Activated CD8-positive, alpha-beta memory T cell treated with anti-CD3 and anti-CD28 coated beads, Interleukin-2, amount 50 U/mL, for 4 hours (primary cell): Measurements from ENCODE around the gene SEC24D.
"Not testable (repeated sequence)": the region's sequence is repeated elsewhere in the genome, so short reads cannot be mapped to it uniquely, and the experiment has no call there.

Experiments used
- DNase-seq: peaks from one replicate; pipeline ENCODE4 v3.0.0-alpha.2; 2020

Gene SEC24D, protein sequence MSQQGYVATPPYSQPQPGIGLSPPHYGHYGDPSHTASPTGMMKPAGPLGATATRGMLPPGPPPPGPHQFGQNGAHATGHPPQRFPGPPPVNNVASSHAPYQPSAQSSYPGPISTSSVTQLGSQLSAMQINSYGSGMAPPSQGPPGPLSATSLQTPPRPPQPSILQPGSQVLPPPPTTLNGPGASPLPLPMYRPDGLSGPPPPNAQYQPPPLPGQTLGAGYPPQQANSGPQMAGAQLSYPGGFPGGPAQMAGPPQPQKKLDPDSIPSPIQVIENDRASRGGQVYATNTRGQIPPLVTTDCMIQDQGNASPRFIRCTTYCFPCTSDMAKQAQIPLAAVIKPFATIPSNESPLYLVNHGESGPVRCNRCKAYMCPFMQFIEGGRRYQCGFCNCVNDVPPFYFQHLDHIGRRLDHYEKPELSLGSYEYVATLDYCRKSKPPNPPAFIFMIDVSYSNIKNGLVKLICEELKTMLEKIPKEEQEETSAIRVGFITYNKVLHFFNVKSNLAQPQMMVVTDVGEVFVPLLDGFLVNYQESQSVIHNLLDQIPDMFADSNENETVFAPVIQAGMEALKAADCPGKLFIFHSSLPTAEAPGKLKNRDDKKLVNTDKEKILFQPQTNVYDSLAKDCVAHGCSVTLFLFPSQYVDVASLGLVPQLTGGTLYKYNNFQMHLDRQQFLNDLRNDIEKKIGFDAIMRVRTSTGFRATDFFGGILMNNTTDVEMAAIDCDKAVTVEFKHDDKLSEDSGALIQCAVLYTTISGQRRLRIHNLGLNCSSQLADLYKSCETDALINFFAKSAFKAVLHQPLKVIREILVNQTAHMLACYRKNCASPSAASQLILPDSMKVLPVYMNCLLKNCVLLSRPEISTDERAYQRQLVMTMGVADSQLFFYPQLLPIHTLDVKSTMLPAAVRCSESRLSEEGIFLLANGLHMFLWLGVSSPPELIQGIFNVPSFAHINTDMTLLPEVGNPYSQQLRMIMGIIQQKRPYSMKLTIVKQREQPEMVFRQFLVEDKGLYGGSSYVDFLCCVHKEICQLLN

DNA sequence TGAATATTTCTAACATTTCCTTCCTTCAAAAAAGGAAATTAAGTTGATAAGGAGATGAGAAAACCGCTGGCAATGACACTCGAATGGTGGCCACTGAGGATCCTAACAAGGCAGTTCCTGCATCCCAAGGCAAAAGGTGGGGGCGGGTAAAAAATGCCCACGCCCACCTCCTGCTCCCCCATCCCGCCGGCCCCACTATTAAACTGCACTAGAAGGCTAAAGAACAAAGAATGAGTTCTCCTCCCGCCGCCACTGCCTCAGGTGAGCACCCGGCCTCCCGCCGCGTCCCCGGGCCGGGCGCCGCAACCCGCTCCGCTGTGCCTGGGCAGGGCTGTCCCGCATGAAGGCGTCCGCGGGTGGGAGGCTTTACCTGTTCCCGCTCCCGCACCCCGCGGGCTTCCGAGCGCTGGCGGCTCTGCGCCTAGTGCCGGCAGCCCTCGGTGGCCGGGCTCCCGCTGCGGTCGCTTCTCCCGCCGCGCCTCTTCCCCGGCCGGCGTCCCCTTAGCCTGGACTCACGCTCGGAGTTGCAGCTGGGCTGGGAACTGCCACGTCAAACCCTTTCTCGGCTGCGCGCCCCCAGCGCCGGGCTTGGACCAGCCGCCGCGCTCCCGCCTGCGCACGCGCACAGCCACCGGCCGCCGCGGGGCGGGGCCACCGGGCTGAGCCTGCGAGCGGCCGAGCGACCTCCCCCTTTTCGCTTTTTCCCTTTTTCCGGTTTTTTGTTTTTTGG, at the start of gene SEC24D:
TSS of gene SEC24D (minus strand) at position 556 of the 730 bp plus-strand sequence. CDS start 2,430 bp downstream, outside the sequence.
- peak; percentile 83 for DNase-seq

DNA sequence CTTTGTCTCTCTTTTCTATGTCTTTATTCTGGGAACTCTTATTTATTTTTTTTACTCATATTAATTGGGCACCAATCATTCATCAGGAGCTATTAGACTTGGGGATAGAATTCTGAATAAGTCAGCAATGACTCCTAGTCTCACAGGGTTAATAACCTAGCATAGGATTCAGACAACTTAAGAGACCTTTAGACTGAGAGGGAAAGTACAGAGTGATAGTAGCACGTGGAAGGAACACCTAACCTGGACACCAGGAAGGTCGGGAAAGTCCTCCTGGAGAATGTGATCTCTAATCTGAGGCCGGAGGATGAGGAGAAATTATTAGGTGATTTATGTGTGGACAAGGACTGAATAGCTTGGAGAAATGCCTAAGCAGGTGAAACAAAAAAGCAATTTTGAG, 48.8 kb upstream of the SEC24D start:
- DNase-seq = no peak

DNA sequence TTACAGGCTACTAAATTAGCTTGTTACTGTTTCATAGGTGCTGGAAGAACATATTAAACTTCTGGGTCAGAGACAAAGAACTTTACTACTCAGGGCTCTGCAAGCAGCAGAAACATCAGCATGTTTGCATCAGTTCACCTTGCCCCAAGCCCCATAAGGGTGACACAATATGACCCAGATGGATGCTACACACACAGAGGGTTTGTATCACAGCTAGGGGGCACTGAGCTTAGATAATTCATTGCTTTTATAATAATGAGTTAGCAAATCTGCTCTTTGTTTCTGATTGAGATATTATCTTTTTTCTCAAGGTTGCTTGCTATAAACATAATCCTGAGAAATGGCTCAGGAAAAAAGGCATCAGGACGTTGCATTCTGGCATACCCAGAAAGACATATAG, 47.9 kb upstream of the SEC24D start:
- no peak for DNase-seq

DNA sequence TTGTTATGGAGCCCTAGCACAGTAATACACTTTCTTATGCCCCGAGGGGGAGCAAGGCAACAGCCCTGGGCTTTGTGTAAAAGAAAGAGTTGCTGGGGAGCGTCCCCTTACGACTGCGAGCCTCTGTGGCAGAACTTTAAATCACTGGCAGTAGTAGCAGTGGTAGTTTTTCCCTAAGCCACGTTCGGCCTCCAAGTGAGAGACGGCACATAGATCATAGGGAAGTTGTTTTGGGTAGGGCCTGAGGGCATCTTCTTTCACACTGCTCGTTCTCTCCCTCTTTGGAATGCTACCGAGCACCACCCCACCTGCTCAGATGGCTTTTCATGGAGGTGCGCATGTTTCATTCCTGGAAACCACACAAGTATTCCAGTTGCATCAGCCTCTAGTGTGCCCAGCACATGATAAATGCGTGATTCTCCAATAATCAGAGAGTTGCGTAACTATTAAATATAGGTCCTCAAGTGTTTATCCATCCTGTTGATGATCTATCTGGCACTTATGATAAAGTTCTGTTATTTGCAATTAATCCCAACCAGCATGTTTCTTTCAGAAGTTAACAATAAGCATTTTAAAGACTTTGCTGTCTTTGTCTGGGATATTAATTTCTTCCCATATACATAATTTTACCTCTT, 45.7 kb upstream of the SEC24D start:
- DNase-seq = no peak

DNA sequence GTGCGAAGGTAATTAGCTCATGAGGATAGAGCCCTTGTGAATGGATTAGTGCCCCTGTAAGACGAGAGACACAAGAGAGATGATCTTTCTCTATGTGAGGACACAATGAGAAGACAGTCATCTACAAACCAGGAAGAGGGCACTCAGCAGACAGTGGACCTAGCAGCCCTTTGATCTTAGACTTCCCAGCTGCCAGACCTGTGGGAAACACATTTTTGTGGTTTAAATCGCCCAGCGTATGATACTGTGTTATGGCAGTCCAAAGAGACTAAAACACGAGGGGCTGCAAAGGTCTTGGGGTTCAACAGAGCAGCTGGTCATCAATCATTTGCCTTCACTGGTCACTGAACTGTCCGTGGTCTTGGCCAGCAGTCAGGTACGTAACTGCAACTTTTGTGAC, 43.5 kb upstream of the SEC24D start:
- DNase-seq = no peak

DNA sequence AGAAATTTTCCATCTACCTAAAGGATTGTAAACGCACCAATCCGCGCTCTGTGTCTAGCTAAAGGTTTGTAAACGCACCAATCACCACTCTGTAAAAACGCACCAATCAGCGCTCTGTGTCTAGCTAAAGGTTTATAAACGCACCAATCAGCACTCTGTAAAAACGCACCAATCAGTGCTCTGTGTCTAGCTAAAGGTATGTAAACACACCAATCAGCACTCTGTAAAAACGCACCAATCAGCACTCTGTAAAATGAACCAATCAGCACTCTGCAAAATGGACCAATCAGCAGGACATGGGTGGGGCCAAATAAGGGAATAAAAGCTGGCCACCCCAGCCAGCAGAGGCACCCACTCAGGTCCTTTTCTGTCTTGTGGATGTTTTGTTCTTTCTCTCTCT, 42.6 kb upstream of the SEC24D start:
- DNase-seq = not testable (repeated sequence)

DNA sequence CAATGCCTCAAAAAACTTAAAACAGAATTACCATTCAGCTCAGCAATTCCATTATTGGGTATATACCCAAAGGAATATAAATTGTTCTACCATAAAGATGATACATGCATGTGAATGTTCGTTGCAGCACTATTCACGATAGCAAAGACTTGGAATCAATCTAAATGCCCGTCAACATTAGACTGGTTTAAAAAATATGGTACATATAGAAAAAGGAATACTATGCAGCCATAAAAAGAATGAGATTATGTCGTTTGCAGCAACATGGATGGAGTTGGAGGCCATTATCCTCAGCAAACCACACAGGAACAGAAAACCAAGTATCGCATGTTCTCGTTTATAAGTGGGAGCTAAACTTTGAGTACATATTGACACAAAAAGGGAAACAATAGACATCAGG, 41.9 kb upstream of the SEC24D start:
- DNase-seq = no peak

DNA sequence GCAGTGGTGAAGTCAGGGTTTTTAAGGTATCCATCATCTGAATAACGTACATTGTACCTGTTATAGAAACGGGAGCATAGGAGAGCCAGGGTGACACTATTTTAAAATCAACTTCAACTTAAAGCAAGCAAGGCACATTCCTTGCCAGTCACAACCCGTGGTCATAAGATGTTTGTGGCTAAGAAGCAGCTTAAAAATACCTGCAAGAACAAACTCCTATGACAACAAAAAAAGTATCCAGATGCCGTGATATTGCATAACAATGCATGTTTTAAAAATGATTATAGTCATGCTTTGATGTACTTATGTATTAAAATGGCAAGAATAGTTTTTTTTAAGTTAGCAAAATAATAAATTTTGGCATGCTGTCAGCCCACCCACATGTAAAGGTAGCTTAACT, 36.3 kb upstream of the SEC24D start:
- no peak for DNase-seq

DNA sequence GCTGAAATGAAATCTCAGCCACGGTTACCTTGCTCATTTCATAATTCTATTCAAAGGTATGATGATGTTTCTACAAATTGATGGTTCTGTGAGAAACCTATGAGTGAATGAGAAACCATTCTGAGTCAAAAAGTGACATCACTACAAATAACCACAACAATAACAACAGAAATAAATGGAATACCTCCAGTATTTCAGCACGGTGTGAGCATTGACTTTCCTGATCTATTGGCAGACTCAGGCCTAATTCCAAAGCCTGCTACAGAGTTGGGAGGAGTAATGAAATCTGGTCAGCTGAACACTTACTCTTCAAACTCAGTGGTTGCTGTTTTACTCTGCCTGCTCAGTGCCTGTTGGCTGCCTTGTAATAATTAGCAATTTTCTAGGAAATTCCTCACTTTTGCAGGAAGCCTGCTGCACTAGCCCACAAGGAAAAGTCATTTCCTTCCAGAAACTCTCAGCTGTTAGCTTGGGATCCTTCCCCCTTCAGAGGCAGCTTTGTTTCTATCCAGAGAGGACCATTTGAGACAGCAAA, 33.9 kb upstream of the SEC24D start:
- DNase-seq = no peak

DNA sequence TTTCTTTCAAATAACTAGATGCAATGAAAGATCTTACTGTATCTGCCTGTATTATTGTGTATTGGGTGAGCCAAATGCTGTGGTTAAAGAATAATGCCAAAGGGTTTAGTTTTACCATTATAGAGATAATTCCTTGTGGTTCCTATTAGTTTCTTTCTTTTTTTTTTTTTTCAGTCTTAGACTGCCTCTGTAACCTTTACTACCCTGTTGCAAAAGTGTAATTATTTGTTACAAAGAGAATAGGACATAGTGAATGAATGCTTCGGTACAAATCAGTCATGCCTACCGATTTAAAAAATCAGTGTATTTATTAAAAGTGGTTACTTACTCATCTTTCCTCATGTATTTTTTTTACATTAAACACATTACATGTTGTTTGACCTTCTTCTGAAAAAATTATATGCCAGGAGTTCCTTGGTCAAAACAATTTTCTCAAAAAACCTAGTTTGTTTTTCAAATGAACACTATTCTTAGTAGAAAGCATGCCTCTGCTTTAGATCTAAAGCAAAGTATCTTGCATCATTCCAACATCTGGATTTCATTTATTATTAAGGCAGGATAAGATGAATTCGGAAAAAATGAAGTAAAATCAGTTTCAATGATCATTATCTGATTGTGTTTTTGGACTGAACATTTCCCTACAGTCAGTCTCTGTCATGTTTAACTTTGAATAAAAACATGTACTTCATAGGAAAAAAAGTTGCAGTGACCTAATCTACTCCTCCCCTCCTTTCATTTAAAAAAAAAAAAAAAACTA, 31.6 kb upstream of the SEC24D start:
- DNase-seq = no peak

DNA sequence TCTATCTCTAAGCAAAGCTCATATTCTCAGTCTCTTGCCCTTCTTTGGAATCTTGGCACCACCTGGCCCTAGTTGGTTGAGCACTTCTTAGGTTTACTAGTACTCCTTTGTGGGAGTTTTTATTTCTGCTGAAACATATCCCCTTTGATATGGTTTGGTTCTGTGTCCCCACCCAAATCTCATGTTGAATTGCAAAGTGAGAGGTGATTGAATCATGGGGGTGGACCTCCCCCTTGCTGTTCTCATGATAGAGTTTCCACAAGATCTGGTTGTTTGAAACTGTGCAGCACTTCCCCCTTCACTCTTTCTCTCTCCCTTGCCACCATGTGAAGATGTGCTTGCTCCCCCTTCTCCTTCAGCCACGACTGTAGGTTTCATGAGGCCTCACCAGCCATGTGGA, 30.5 kb upstream of the SEC24D start:
- DNase-seq = no peak

DNA sequence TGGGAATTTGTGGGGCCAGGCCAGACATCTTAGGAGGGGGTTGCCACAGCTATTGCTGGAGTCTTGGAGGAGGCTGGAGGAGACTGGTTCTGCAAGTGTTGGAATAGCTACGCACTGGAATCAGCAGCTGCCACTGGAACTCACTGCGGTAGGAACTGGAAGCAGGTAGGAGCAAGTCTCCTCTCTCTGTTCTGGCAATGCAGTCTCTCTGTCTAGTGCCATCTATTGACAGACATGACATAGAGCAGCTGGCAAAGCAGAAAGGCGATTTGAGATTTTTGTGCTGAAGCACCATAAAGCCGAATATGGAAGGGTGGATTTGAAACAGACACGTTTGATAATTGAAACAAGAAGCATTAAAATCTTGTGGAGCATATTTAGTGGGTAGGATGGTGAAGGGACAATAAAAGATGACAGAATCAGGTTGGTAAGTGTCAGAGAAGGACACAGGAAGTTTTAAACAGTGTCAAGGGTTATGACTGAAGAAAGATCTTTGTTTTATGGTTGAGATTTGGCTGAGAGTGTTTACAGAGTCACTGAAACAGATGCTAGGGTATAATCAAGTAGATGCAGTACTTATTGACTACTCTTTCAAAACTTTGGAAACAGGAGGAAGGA, 29.3 kb upstream of the SEC24D start:
- no peak for DNase-seq

DNA sequence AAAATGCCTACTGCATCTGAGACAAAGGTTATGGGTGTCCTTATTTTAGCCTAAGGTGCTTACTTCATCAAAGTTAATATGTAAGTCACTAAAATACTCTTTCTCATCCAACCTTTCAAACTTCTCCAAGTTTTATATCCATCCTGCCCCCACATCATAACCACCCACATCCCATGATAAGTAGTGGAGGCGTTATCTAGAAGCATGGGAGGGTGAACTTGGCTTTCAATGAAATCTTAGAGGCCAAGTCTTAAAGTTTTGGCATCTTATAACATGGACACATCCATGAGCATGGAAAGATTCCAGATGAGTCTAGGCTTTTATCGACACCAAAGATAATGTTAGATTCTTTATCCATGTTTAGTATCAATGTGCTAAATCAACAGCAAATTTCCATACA, 22.9 kb upstream of the SEC24D start:
- no peak for DNase-seq

DNA sequence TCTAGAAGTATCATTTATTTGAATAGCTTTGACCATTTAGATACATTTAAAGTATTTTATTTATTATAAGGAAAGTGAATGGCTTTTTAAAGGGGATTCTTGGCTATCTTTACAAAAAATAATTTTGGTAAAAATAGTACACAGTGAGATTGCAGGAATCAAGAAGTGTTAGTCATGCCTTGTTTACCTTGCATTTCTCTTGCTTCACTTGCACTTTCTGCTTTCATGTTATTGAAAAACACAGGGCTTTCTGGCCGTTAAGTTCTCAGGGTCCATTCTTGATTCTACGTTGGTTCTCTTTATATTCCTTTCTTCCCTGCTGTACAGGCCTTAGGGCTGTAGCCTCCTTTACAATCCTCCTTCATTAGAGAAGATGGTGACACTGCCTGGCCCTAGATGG, 21.8 kb upstream of the SEC24D start:
- no peak for DNase-seq

DNA sequence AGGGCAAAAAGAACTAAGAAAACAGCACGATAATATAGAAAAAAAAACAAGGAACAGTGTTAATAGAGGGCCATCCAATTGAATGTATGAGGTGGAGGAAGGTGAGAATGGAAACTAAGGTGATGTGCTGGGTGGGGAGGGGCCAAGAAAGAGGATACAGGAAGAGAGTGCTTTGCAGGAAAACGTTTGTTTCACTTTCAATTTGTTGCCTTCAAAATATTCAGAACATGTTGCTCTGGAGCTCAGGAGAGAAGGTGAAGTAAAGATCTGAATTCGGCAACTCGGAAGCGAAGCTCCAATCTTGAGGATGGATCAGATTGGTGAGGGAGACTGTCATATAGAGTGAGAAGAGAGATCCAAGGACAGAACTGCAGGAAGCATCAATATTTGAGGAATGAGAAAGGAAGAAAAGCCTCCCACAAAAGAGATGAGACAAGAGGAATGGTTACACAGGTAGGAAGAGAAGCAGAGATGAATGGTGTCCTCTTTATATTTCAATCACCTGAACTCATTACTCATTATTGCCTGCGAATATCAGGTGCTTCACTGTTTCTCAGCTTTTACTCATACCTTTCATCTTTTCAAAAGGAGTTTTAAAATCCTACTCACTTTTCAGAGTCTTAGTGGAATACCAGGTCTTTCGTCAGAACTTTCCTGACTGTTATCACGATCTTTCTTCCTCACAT, 14.7 kb upstream of the SEC24D start:
- peak; percentile 37 for DNase-seq

DNA sequence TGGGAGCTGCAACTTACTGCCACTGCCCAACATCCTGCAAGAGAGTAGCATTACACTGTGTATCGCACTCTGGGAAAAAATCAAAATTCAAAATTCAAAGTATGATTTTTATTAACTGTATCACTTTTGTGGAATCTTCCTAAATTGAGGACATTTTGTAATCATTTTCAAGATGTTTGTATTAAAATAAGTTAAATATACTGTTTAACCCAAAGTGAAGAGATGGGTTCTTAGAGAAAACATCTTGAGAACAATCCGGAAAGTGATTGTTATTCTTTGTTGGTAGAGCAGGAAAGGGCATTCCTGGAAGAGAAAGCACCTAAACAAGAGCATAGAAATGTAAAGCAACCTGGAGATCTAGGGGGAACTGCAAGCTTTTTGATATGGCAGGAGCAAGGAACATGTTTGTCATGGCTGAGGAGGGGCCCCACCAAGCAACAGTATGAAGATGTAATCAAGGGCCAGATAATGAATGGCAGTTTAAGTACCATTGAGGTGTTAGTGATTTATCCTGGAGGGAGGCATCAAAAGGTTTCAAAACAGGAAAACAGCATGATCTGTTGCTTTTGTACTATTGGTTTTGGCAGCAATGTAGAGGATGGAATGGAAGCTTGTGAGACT, 14.1 kb upstream of the SEC24D start:
- no peak for DNase-seq

DNA sequence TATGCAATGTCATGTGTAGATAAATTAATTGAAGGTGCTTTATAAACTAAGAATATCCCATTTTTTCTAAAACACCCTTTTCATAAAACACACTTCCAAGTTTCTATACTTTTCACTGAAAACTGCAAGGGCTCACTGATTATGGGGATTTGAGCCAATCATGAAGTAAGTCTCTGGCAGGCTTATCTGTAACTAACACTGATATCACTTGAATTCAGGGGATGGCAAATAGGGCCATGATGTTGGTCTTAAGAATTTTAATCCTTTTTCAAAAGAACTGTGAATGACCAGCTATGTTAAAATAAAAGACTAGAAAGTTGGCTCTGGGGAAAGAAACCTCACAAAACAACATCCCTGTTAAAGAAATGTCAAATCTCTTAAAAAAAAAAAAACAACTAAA, 13.0 kb upstream of the SEC24D start:
- no peak for DNase-seq

DNA sequence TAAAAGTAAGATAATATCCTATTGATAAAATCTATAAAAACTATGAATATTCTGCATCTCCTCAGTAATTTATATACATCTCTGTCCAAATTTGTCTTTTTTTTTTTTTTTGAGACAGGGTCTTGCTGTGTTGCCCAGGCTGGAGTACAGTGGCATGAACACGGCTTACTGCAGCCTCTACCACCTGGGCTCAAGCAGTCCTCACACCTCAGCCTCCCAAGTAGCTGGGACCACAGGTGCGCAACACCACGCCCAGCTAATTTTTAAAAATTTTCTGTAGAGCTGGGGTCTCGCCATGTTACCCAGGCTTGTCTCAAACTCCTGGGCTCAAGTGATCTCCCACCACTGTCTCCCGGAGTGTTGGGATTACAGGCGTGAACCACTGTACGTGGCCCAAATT, 12.3 kb upstream of the SEC24D start:
- no peak for DNase-seq

DNA sequence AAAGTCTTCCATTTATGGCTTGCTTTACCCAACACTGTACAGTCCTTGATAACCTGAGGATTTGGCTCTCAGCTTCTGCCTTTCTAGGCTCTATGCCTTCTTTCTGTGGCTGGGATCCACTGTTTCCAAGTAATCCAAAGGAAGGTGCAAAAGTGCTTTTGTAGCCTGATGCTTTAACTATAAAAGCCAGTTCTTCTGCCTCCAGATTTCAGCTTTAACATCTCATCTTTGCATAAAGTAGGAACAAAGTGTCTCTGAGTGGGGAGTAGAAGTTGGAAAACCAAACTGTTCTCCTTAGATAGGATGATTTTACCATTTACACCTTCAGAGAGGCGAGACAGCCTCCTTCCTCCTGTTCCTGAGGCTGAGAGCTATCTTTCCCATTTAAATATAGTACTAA, 11.1 kb upstream of the SEC24D start:
- no peak for DNase-seq

DNA sequence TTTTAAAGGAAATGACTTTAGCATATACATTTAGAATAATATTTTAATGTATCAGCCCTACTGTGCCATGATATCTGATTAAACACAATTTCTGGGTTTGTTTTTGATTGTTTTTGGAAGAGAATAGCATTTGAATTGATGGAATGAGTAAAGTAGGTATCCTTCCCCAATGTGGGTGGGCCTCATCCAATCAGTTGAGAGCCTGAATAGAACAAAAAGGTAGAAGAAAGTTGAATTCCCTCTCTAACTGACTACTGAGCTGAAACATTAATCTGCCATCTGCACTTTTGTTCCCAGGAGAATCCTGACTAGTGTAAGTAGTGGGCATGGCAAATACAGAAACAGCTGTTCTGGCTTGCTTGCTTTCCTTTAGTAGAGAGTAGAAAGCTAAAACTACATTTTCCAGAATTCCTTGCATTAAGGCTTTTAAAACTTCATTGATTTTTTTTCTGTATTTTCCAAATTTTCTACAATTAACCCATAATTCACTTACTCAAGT, 9.7 kb upstream of the SEC24D start:
- DNase-seq = no peak
